ENCODE data around the gene FASTKD3.

GRCh38 chr5:7825630-7826029 is 43.2 kb downstream of the FASTKD3 start:
- no peak for TF ChIP-seq ZNF274 (IDR thresholded peaks at IDR 0.05; ENCODE audit: insufficient read depth, insufficient read length)
- no peak for TF ChIP-seq TCF7 (IDR thresholded peaks at IDR 0.05; ENCODE audit: borderline replicate concordance)
- TF ChIP-seq NR2C2 (IDR thresholded peaks at IDR 0.05; ENCODE audit: borderline replicate concordance, control insufficient read depth, insufficient read length, low read depth) = no peak
- TF ChIP-seq CTCF (IDR thresholded peaks at IDR 0.05 in 2 of 3, conservative IDR thresholded peaks at IDR 0.05 in 1 of 3; ENCODE audit: control insufficient read depth in 2 of 3, extremely low read depth in 1 of 3, insufficient read depth in 1 of 3, low read depth in 3 of 3, low read length in 3 of 3) = no peak
- no peak for TF ChIP-seq PAX8 (IDR thresholded peaks at IDR 0.05)
- TF ChIP-seq EGR1 (IDR thresholded peaks at IDR 0.05; ENCODE audit: borderline replicate concordance in 1 of 2, low read depth in 2 of 2, low read length in 2 of 2) = no peak
- TF ChIP-seq, protein P1, sequence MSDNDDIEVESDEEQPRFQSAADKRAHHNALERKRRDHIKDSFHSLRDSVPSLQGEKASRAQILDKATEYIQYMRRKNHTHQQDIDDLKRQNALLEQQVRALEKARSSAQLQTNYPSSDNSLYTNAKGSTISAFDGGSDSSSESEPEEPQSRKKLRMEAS (IDR thresholded peaks at IDR 0.05; ENCODE audit: low read depth, low read length) = no peak
- TF ChIP-seq PML (IDR thresholded peaks at IDR 0.05; ENCODE audit: low read length) = no peak
- no peak for TF ChIP-seq RFX5 (IDR thresholded peaks at IDR 0.05; ENCODE audit: low read depth, low read length)
